Suprapubic skin (tissue), 4 donors: ENCODE measurements around the gene MED25.

Experiments used
- EP300 ChIP-seq: sonication (generic); formaldehyde crosslinking; IDR thresholded peaks from one replicate; pipeline ENCODE4 v1.6.1; 2017; ENCODE audit warnings: antibody characterized with exemption
- POLR2A ChIP-seq, 2 donors: fragments of 450-650 bp; IDR thresholded peaks; one replicate each; pipeline ENCODE4 v1.6.1; 2017; ENCODE audit warnings: antibody characterized with exemption in 2 of 2, mild to moderate bottlenecking in 2 of 2, moderate library complexity in 2 of 2
- POLR2AphosphoS5 ChIP-seq, 3 donors: sonication (generic); formaldehyde crosslinking; IDR thresholded peaks; one replicate each; pipeline ENCODE4 v1.6.1; 2017; ENCODE audit warnings: antibody characterized with exemption in 3 of 3
- TF ChIP-seq, protein P1 (sequence below), 2 donors: fragments of 200-600 bp in 1 of 2; fragments of 450-650 bp in 1 of 2; sonication (generic) in 1 of 2; IDR thresholded peaks; one replicate each; pipeline ENCODE4 v1.5.1; 2016 to 2019; ENCODE audit warnings: antibody characterized with exemption in 2 of 2, mild to moderate bottlenecking in 1 of 2, moderate library complexity in 1 of 2

DNA sequence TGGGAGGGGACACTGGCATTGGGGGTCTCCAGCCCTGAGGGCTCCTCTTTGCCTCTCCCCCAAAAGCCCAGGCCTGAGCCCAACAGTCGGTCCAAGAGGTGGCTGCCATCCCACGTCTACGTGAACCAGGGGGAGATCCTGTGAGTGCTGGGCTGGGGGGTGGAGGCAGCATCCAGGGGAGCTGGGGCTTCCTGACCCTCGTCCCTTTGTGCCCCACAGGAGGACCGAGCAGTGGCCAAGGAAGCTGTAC, 39.7 kb downstream of the MED25 start:
- TF ChIP-seq, protein P1, sequence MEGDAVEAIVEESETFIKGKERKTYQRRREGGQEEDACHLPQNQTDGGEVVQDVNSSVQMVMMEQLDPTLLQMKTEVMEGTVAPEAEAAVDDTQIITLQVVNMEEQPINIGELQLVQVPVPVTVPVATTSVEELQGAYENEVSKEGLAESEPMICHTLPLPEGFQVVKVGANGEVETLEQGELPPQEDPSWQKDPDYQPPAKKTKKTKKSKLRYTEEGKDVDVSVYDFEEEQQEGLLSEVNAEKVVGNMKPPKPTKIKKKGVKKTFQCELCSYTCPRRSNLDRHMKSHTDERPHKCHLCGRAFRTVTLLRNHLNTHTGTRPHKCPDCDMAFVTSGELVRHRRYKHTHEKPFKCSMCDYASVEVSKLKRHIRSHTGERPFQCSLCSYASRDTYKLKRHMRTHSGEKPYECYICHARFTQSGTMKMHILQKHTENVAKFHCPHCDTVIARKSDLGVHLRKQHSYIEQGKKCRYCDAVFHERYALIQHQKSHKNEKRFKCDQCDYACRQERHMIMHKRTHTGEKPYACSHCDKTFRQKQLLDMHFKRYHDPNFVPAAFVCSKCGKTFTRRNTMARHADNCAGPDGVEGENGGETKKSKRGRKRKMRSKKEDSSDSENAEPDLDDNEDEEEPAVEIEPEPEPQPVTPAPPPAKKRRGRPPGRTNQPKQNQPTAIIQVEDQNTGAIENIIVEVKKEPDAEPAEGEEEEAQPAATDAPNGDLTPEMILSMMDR (IDR thresholded peaks at IDR 0.05) = no peak
- TF ChIP-seq POLR2A (IDR thresholded peaks at IDR 0.05) = no peak
- no peak for TF ChIP-seq POLR2AphosphoS5 (IDR thresholded peaks at IDR 0.05)
- no peak for TF ChIP-seq EP300
